A549 (cell line): Measurements from ENCODE around the gene TRERF1. TPM values are rescaled to one million over a fixed set of nuclear protein-coding genes. Genes with fewer than 3 reads are reported as not detected.

Source experiments
- ATAC-seq, 2 experiments: fragments of 200-7000 bp in 1 of 2; fragments of >200 bp in 1 of 2; cut with Nextera tagmentation in 1 of 2; cut with Tn5 transposase in 1 of 2; 3 replicates each; pipeline versions ENCODE4 v1.8.0 to v1.9.1; 2018 to 2020; ENCODE audit warnings: mild to moderate bottlenecking in 1 of 2, moderate library complexity in 1 of 2
- CTCF ChIA-PET: fragments of 300-600 bp; sonication (Branson Sonifier 250); formaldehyde crosslinking; extraction: SDS; loops from one replicate; lab custom pipeline; 2021; ENCODE audit warnings: antibody characterized with exemption, inconsistent platforms; lab: Yijun Ruan, JAX
- POLR2A ChIA-PET: fragments of 350-600 bp; formaldehyde crosslinking; extraction: SDS; loops from one replicate; lab custom pipeline; 2021; ENCODE audit warnings: antibody characterized with exemption, inconsistent platforms; lab: Yijun Ruan, JAX
- DNase-seq, 2 experiments: peaks; one replicate each; pipeline versions ENCODE4 v3.0.0 to v3.0.0-alpha.2; 2011 to 2016; ENCODE audit warnings: low read depth in 1 of 2, low spot score in 1 of 2
- FAIRE-seq: peaks from 2 replicates; lab custom pipeline; 2011; peaks lifted over from hg19 to GRCh38; lab: Jason Lieb, UNC
- H3K27ac ChIP-seq, 2 experiments: fragments of >200 bp; sonication (Bioruptor Twin); formaldehyde crosslinking; 3 replicates each; pipeline ENCODE4 v1.5.1; 2016 to 2017
- H3K4me1 ChIP-seq: fragments of >200 bp; sonication (Bioruptor Twin); formaldehyde crosslinking; 3 replicates; pipeline ENCODE4 v1.6.1; 2016
- H3K4me2 ChIP-seq: fragments of >200 bp; sonication (Bioruptor Twin); formaldehyde crosslinking; 3 replicates; pipeline ENCODE4 v1.6.1; 2016
- H3K4me3 ChIP-seq: fragments of >200 bp; sonication (Bioruptor Twin); formaldehyde crosslinking; 3 replicates; pipeline ENCODE4 v1.5.1; 2016
- H3K9me3 ChIP-seq: fragments of >200 bp; sonication (Bioruptor Twin); formaldehyde crosslinking; 3 replicates; pipeline ENCODE4 v1.6.1; 2016
- ATOH8 ChIP-seq: fragments of 250-450 bp; sonication (Bioruptor Pico); IDR thresholded peaks from 2 replicates; pipeline ENCODE4 v1.5.0; 2020; ENCODE audit warnings: low read depth, mild to moderate bottlenecking, moderate library complexity
- BCL3 ChIP-seq: fragments of >200 bp; sonication (Bioruptor Twin); formaldehyde crosslinking; IDR thresholded peaks from 3 replicates; pipeline ENCODE4 v1.6.1; 2016
- CHD2 ChIP-seq: fragments of 150-350 bp; IDR thresholded peaks from 2 replicates; pipeline ENCODE4 v1.6.1; 2014; ENCODE audit warnings: low read length; ENCODE audit not compliant: partially characterized antibody
- CTCF ChIP-seq: fragments of >200 bp; sonication (Bioruptor Twin); formaldehyde crosslinking; IDR thresholded peaks from 3 replicates; pipeline ENCODE4 v1.5.1; 2016
- EHF ChIP-seq: fragments of 250-450 bp; sonication (Bioruptor Pico); IDR thresholded peaks from 2 replicates; pipeline ENCODE4 v1.5.0; 2020; ENCODE audit warnings: mild to moderate bottlenecking
- EHMT2 ChIP-seq: fragments of 200-600 bp; sonication (generic); IDR thresholded peaks from 2 replicates; pipeline ENCODE4 v1.6.1; 2016; ENCODE audit warnings: antibody characterized with exemption, low read depth, mild to moderate bottlenecking, moderate library complexity
- FOSB ChIP-seq: fragments of 250-450 bp; sonication (Bioruptor Pico); IDR thresholded peaks from 2 replicates; pipeline ENCODE4 v1.5.0; 2020; ENCODE audit warnings: mild to moderate bottlenecking, moderate library complexity
- FOSL2 ChIP-seq, 2 experiments: fragments of 450-650 bp in 1 of 2; fragments of >200 bp in 1 of 2; sonication (Bioruptor Twin) in 1 of 2; formaldehyde crosslinking; IDR thresholded peaks; 2 replicates each; pipeline versions ENCODE4 v1.5.0 to v1.6.1; 2016 to 2020; ENCODE audit warnings: mild to moderate bottlenecking in 1 of 2, moderate library complexity in 1 of 2
- FOXS1 ChIP-seq: fragments of 250-450 bp; sonication (Bioruptor Pico); IDR thresholded peaks from 2 replicates; pipeline ENCODE4 v1.5.0; 2020; ENCODE audit warnings: mild to moderate bottlenecking, moderate library complexity
- GATA3 ChIP-seq: IDR thresholded peaks from 2 replicates; pipeline ENCODE4 v1.6.1; 2012; ENCODE audit warnings: borderline replicate concordance
- HDAC2 ChIP-seq: fragments of 200-600 bp; sonication (generic); IDR thresholded peaks from 2 replicates; pipeline ENCODE4 v1.6.1; 2016
- HEYL ChIP-seq: fragments of 250-450 bp; sonication (Bioruptor Pico); IDR thresholded peaks from 2 replicates; pipeline ENCODE4 v1.8.0; 2021; ENCODE audit warnings: mild to moderate bottlenecking, moderate library complexity
- HOXB13 ChIP-seq: fragments of 250-450 bp; sonication (Bioruptor Pico); IDR thresholded peaks from 2 replicates; pipeline ENCODE4 v1.5.0; 2020; ENCODE audit warnings: low read depth, mild to moderate bottlenecking, moderate library complexity
- JUN ChIP-seq, 2 experiments: fragments of >200 bp; sonication (Bioruptor Twin); formaldehyde crosslinking; IDR thresholded peaks; 2 replicates in 1 of 2; 3 replicates in 1 of 2; pipeline ENCODE4 v1.6.1; 2016 to 2017
- KDM5A ChIP-seq: fragments of 200-600 bp; sonication (generic); IDR thresholded peaks from 2 replicates; pipeline ENCODE4 v1.6.1; 2016; ENCODE audit warnings: antibody characterized with exemption, mild to moderate bottlenecking
- MAFK ChIP-seq: fragments of 450-650 bp; IDR thresholded peaks from 2 replicates; pipeline ENCODE4 v1.6.1; 2014; ENCODE audit not compliant: partially characterized antibody
- MYC ChIP-seq: IDR thresholded peaks from 2 replicates; pipeline ENCODE4 v1.6.1; 2012; ENCODE audit warnings: mild to moderate bottlenecking, inconsistent platforms, low read length, improper control_type of control experiment, borderline replicate concordance
- REST ChIP-seq: fragments of 200-600 bp; sonication (generic); IDR thresholded peaks from 2 replicates; pipeline ENCODE4 v1.6.1; 2016; ENCODE audit warnings: antibody characterized with exemption, mild to moderate bottlenecking, moderate library complexity
- RNF2 ChIP-seq: fragments of 200-600 bp; sonication (generic); IDR thresholded peaks from 2 replicates; pipeline ENCODE4 v1.6.1; 2016; ENCODE audit warnings: low read depth, mild to moderate bottlenecking, antibody characterized with exemption, moderate library complexity, borderline replicate concordance
- SMC3 ChIP-seq: fragments of >200 bp; sonication (Bioruptor Twin); formaldehyde crosslinking; IDR thresholded peaks from 3 replicates; pipeline ENCODE4 v1.6.1; 2018; ENCODE audit warnings: inconsistent platforms
- SREBF2 ChIP-seq: fragments of 450-650 bp; IDR thresholded peaks from 2 replicates; pipeline ENCODE4 v1.6.1; 2014; ENCODE audit warnings: mild to moderate bottlenecking, moderate library complexity
- ZNF302 ChIP-seq: fragments of 250-450 bp; sonication (Bioruptor Pico); IDR thresholded peaks from 2 replicates; pipeline ENCODE4 v1.9.0; 2021; ENCODE audit warnings: inconsistent platforms, mild to moderate bottlenecking, moderate library complexity
- ZSCAN20 ChIP-seq: fragments of 250-450 bp; sonication (Bioruptor Pico); IDR thresholded peaks from 2 replicates; pipeline ENCODE4 v1.8.0; 2022; ENCODE audit warnings: mild to moderate bottlenecking, moderate library complexity
- WGBS: methylation state at CpG from one replicate; pipeline ENCODE4 v1.1.6; 2017; ENCODE audit errors: missing lambda C conversion rate; 5-methylcytosine and 5-hydroxymethylcytosine counted together
- polyA plus RNA-seq, 4 experiments: library from polyadenylated mRNA; depleted of rRNA in 3 of 4; stranded (reverse); fragments of >200 nt; fragmentation: RNase III in 1 of 4; extraction: RNeasy Plus Mini Kit Qiagen cat#74134 plus additional on column Dnase treatment in 1 of 4; gene quantifications; 2 replicates in 3 of 4; 3 replicates in 1 of 4; pipeline ENCODE4 v1.2.3, GENCODE V29; 2011 to 2017

TRERF1 gene
- polyA plus RNA-seq, 2 of the 4 experiments (the other 2 are of a cell fraction) = 2.4 to 3.5 TPM

DNA sequence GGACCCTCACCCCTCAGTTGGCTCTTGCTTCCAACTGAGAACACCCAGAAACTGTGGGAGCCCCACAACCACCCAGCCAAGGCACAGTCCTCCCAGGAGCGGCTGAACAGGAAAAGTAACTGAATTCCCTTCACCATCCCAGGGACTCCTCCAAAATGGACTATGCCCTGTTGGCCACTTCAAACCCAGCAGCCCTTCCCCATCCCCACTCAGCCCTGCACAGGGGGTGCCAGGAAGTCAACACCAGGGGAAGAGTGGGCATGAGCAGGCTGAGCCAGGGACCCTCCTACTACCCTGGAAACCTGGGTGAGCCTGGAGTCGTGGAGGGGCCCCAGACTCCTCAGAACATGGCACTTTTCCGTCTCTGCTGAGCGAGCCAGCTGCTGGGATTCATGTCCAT lies 267.3 kb downstream of the TRERF1 start:
- H3K9me3 ChIP-seq = no peaks in the 10 kb centered on the region
- DNase-seq (no peak), ATAC-seq (no peak)
- H3K4me1 ChIP-seq = peaks cover 5% of the 10 kb centered on the region; the same call in 1 of the 3 replicates
- no peak overlapping the region for H3K4me2 ChIP-seq
- no peak overlapping the region for H3K27ac ChIP-seq
- POLR2A ChIA-PET = no interaction called here
- CTCF ChIA-PET = interaction anchor here (0.7 to 1.1 kb wide), 2 partner anchors 18 to 154 kb away, joined by 3 to 4 read pairs; no protein-coding TSS in a partner anchor
- TF ChIP-seq HOXB13 (CRISPR knock-in tag) (no peak), SREBF2 (no peak), ATOH8 (CRISPR knock-in tag) (no peak), RNF2 (no peak), EHF (CRISPR knock-in tag) (no peak), FOSL2 (IDR thresholded peaks at IDR 0.05) (no peak), FOSL2 (CRISPR knock-in tag; IDR thresholded peaks at IDR 0.05) (no peak), EHMT2 (no peak), ZSCAN20 (CRISPR knock-in tag) (no peak), HEYL (no peak), BCL3 (no peak), SMC3 (no peak), FOXS1 (CRISPR knock-in tag) (no peak), FOSB (CRISPR knock-in tag) (no peak), JUN (IDR thresholded peaks at IDR 0.05) (no peak)
- TF ChIP-seq, all 56 proteins: peak for 0
- no peak for FAIRE-seq
- no peak overlapping the region for H3K4me3 ChIP-seq
- 75% methylated on average over 4 of the region's 4 CpGs for WGBS

DNA sequence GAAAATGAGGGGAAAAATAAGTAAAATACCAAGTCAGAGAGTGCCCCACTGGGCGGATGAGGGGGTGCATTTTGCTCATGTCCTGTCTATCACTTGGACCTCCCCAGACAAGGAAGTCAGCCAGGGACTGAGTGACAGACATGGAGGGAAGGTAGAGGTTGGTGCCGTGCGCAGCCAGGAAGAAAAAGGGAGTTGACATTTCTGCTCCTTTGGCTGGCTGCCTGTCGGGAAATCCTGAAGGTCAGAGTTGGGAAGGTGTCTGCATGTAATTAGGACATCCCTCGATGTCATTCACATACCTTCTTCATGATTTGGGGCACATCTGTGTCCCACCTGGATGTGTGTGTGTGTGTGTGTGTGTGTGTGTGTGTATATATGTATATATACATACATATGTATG lies 269.6 kb downstream of the TRERF1 start:
- no peaks in the 10 kb centered on the region for H3K9me3 ChIP-seq
- no peak for DNase-seq
- FAIRE-seq = no peak
- H3K4me3 ChIP-seq = no peak overlapping the region
- TF ChIP-seq CHD2 = no peak
- TF ChIP-seq KDM5A = no peak
- no peak for TF ChIP-seq CTCF
- TF ChIP-seq REST = no peak
- no peak for TF ChIP-seq HDAC2
- no peak for TF ChIP-seq ZNF302 (CRISPR knock-in tag)
- TF ChIP-seq MYC = no peak
- no peak for TF ChIP-seq HOXB13 (CRISPR knock-in tag)
- no peak for TF ChIP-seq MAFK
- no peak for TF ChIP-seq GATA3
- ChIA-PET CTCF (interaction anchor here (1.0 to 1.5 kb wide), 2 partner anchors 9 to 15 kb away, joined by 4 read pairs; partner anchors contain the start of gene GUCA1A), POLR2A (no interaction called here)
- peaks cover 5% of the 10 kb centered on the region; the same call in 1 of the 3 replicates for H3K4me1 ChIP-seq
- no peak overlapping the region for H3K27ac ChIP-seq
- no peak for ATAC-seq
- no peak overlapping the region for H3K4me2 ChIP-seq
- 66% methylated on average over 5 of the region's 5 CpGs for WGBS
